ENCODE data around the gene CALHM3. TPM values are rescaled to one million over a fixed set of nuclear protein-coding genes. Genes with fewer than 3 reads are reported as not detected.

The CALHM3 gene
- polyA plus RNA-seq, 1 donor (not counting 4 experiments of a cell fraction or from before 2014, with no cell fraction given) = not detected

DNA sequence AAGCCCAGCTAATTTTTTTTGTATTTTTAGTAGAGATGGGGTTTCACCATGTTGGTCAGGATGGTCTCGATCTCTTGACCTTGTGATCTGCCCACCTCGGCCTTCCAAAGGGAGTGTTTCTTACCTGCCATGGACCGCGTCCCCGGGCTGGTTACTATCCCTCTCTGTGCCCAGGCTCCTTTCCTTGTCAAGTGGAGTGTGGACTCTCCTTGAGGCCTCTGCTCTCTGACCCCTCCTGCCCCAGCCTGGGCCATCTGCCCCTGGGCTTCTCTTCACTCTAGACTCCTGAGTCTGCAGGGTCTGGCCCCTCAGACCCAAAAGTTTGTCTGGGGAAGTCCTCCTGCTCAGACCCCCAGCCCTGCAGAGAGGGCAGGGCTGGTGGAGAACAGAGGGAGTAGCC lies 35.2 kb upstream of the CALHM3 start:
- Histone ChIP-seq H3K9ac (ENCODE audit: control insufficient read depth, extremely low read depth, insufficient read depth, low read length) (no peak overlapping the region), H3K27me3 (ENCODE audit: control insufficient read depth, extremely low read depth, insufficient read depth, low read length) (no peaks in the 10 kb centered on the region), H3K79me2 (ENCODE audit: control insufficient read depth, insufficient read depth, low read length) (no peaks in the 10 kb centered on the region), H3K36me3 (ENCODE audit: control insufficient read depth in 2 of 2, extremely low read depth in 1 of 2, insufficient read depth in 2 of 2, low read length in 2 of 2) (no peaks in the 10 kb centered on the region), H2AFZ (ENCODE audit: control insufficient read depth, low read length) (no peak overlapping the region), H3K27ac (ENCODE audit: control insufficient read depth, insufficient read depth, low read length) (no peak overlapping the region), H3K9me3 (ENCODE audit: control insufficient read depth, low read depth, low read length) (no peaks in the 10 kb centered on the region), H3K4me3 (ENCODE audit: control insufficient read depth in 2 of 3, extremely low read depth in 1 of 3, insufficient read depth in 2 of 3, low read depth in 1 of 3, low read length in 3 of 3) (no peak overlapping the region), H3K9me1 (ENCODE audit: control insufficient read depth, extremely low read depth, insufficient read depth, low read length) (no peaks in the 10 kb centered on the region), H3K4me2 (ENCODE audit: control insufficient read depth, extremely low read depth, insufficient read depth, low read depth, low read length) (no peak overlapping the region), H4K20me1 (ENCODE audit: control insufficient read depth, extremely low read depth, insufficient read depth, low read length) (no peaks in the 10 kb centered on the region), H3K4me1 (ENCODE audit: control insufficient read depth, extremely low read depth, insufficient read depth, low read length) (no peaks in the 10 kb centered on the region)
- FAIRE-seq (no peak), DNase-seq (ENCODE audit: low read depth, low spot score) (no peak)
- dilution Hi-C loops (cut with MboI; ENCODE audit: extremely low pct_ligation_motif_present, low sequenced_read_pairs) = no loop called here
- TF ChIP-seq EZH2 (IDR thresholded peaks at IDR 0.05; ENCODE audit: low read length) = no peak
- TF ChIP-seq, protein P1, sequence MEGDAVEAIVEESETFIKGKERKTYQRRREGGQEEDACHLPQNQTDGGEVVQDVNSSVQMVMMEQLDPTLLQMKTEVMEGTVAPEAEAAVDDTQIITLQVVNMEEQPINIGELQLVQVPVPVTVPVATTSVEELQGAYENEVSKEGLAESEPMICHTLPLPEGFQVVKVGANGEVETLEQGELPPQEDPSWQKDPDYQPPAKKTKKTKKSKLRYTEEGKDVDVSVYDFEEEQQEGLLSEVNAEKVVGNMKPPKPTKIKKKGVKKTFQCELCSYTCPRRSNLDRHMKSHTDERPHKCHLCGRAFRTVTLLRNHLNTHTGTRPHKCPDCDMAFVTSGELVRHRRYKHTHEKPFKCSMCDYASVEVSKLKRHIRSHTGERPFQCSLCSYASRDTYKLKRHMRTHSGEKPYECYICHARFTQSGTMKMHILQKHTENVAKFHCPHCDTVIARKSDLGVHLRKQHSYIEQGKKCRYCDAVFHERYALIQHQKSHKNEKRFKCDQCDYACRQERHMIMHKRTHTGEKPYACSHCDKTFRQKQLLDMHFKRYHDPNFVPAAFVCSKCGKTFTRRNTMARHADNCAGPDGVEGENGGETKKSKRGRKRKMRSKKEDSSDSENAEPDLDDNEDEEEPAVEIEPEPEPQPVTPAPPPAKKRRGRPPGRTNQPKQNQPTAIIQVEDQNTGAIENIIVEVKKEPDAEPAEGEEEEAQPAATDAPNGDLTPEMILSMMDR (optimal IDR thresholded peaks at IDR 0.05 in 1 of 3, IDR thresholded peaks at IDR 0.05 in 1 of 3, conservative IDR thresholded peaks at IDR 0.05 in 1 of 3; ENCODE audit: extremely low read depth in 1 of 3, insufficient read depth in 2 of 3, low read length in 3 of 3) = no peak

DNA sequence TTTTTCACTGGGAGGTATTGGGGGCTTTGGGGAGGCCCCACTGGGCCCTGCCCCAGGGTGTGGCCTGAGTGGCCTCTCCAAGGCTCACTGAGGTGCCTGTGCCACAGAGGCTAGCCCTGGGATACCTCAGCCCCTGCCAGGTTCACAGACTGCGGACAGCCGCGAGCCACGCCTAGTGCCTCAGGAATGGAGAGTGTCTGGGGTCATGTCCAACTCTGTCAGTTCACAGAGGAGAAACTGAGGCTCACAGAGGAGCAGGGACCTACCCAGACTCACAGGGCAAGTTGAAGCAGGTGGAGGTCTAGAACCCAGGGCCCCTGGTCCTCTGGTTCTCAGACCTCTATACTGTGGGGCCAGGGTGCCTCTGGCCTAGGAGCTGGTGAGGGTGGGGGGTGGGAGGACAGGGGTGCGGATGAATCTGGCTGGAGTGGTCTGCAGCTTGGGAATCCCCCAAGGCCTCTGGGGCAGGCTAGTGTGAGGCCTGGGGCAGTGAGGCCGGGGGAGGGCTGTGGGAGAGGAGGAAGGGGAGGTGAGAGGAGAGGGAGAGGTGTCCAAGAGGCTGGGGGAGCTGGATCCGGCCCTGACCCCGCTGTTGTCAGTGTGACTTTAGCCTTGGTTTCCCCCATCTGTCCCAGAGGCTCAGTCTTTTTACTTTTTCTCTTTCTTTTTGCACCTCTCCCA lies 34.5 kb upstream of the CALHM3 start:
- Histone ChIP-seq H3K4me2 (ENCODE audit: control insufficient read depth, extremely low read depth, insufficient read depth, low read depth, low read length) (no peak overlapping the region), H2AFZ (ENCODE audit: control insufficient read depth, low read length) (no peak overlapping the region), H3K9me3 (ENCODE audit: control insufficient read depth, low read depth, low read length) (no peaks in the 10 kb centered on the region), H3K36me3 (ENCODE audit: control insufficient read depth in 2 of 2, extremely low read depth in 1 of 2, insufficient read depth in 2 of 2, low read length in 2 of 2) (no peaks in the 10 kb centered on the region), H3K27ac (ENCODE audit: control insufficient read depth, insufficient read depth, low read length) (no peak overlapping the region), H3K79me2 (ENCODE audit: control insufficient read depth, insufficient read depth, low read length) (no peaks in the 10 kb centered on the region), H3K4me3 (ENCODE audit: control insufficient read depth in 2 of 3, extremely low read depth in 1 of 3, insufficient read depth in 2 of 3, low read depth in 1 of 3, low read length in 3 of 3) (no peak overlapping the region), H3K27me3 (ENCODE audit: control insufficient read depth, extremely low read depth, insufficient read depth, low read length) (no peaks in the 10 kb centered on the region), H3K9me1 (ENCODE audit: control insufficient read depth, extremely low read depth, insufficient read depth, low read length) (no peaks in the 10 kb centered on the region), H3K4me1 (ENCODE audit: control insufficient read depth, extremely low read depth, insufficient read depth, low read length) (no peaks in the 10 kb centered on the region), H4K20me1 (ENCODE audit: control insufficient read depth, extremely low read depth, insufficient read depth, low read length) (no peaks in the 10 kb centered on the region), H3K9ac (ENCODE audit: control insufficient read depth, extremely low read depth, insufficient read depth, low read length) (no peak overlapping the region)
- dilution Hi-C loops (cut with MboI; ENCODE audit: extremely low pct_ligation_motif_present, low sequenced_read_pairs) = no loop called here
- DNase-seq (ENCODE audit: low read depth, low spot score) (no peak), FAIRE-seq (no peak)
- no peak for TF ChIP-seq EZH2 (IDR thresholded peaks at IDR 0.05; ENCODE audit: low read length)
- TF ChIP-seq, protein P1 (optimal IDR thresholded peaks at IDR 0.05 in 1 of 3, IDR thresholded peaks at IDR 0.05 in 1 of 3, conservative IDR thresholded peaks at IDR 0.05 in 1 of 3; ENCODE audit: extremely low read depth in 1 of 3, insufficient read depth in 2 of 3, low read length in 3 of 3) = no peak
